ENCODE measurements around the gene SFN. TPM values are rescaled to one million over a fixed set of nuclear protein-coding genes. Genes with fewer than 3 reads are reported as not detected.

SFN gene
- total and polyA plus RNA-seq, 3 donors from 2014 or later, result 0.31 to 0.41 TPM; not detected in 1

DNA sequence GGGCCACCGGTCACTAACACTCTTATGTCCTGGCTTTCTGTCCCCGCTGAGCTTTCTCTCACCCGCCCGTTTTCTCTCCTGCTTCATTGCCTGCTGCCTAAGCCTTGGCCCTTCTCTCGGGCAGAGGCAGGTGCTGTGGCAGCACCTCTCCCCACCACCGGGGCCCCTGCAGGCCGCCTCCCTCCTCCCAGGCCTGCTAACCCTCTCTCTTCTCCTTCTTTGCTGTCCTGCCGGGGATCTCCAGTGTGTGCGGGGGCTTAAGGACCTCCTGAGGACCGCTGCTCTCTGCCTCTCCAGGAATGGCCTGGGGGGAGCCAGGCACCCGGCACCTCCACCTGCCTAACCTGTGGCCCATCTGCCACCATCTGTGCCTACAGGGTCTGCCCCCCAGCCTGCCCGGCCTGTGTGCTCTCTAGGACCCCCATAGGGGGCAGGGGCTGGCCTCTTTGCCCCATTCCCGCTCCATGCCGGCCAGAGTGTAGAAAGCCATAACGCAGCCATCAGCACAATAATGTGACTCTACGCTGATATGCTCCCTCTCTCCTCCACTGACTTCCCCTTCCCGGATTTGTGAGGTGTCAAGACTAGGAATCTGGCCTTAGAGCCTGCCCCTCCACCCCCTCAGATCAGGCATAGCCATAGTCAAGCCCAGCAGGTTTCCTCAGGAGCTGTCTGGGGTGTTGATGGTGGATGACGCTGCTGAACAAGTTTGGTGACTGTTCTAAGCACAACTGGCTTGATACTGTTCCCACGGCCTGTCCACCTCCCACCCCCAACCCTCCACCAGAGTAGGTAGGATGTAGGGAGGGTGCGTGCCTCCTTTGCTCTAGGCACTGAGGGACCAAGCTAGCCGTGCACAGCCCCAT lies 6.1 kb upstream of the SFN start:
- no peak overlapping the region for H3K27ac ChIP-seq
- intact Hi-C loops (cut with DNase I; ENCODE audit: low total_unique reads), result no loop called here
- TF ChIP-seq, protein P1, sequence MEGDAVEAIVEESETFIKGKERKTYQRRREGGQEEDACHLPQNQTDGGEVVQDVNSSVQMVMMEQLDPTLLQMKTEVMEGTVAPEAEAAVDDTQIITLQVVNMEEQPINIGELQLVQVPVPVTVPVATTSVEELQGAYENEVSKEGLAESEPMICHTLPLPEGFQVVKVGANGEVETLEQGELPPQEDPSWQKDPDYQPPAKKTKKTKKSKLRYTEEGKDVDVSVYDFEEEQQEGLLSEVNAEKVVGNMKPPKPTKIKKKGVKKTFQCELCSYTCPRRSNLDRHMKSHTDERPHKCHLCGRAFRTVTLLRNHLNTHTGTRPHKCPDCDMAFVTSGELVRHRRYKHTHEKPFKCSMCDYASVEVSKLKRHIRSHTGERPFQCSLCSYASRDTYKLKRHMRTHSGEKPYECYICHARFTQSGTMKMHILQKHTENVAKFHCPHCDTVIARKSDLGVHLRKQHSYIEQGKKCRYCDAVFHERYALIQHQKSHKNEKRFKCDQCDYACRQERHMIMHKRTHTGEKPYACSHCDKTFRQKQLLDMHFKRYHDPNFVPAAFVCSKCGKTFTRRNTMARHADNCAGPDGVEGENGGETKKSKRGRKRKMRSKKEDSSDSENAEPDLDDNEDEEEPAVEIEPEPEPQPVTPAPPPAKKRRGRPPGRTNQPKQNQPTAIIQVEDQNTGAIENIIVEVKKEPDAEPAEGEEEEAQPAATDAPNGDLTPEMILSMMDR (IDR thresholded peaks at IDR 0.05), result no peak
- no peak for TF ChIP-seq POLR2A (IDR thresholded peaks at IDR 0.05)

DNA sequence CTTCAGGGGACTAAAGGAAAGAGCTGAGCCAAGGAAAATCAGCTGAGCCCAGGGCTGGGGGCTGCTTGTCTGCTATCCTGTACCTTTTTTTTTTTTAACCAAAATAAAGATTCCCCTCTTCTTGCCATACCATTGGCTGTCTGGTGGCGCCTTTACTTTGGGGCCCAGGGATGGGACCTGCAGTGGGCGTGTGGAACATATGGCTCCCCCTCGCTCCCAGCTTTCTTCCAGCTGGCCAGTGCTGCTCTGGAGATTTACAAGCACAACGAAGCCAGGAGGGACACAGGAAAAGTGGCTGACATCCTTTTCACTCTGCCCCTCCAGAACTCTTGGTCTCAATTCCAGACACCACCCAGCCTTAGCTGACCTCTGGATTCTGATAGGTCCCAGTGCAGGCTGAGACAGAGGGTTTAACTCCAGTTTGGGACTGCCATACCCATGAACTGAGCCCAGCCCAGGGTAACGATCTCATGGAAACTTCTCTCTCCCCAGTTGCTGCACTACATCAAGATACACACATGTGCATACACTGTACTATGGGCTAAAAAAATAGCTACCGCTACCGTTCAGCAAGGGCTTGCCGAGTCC lies 5.4 kb upstream of the SFN start:
- TF ChIP-seq POLR2A (IDR thresholded peaks at IDR 0.05), result no peak
- TF ChIP-seq, protein P1 (IDR thresholded peaks at IDR 0.05), result no peak
- no peaks in the 10 kb centered on the region for H3K27me3 ChIP-seq
- DNase-seq, result no peak
- H3K36me3 ChIP-seq (ENCODE audit: low read depth, missing control alignments), result no peaks in the 10 kb centered on the region
- no peak overlapping the region for H3K27ac ChIP-seq
- H3K9me3 ChIP-seq, result no peaks in the 10 kb centered on the region
- intact Hi-C loops (cut with DNase I; ENCODE audit: low total_unique reads), result no loop called here
- 77 to 78% methylated on average over 8 of the region's 8 CpGs for WGBS, 2 donors
- no peak overlapping the region for H3K4me3 ChIP-seq
- H3K4me1 ChIP-seq, result no peaks in the 10 kb centered on the region

More for the DNA sequence above, 6.1 kb upstream of the SFN start:
- Histone ChIP-seq H3K4me3 (no peak overlapping the region), H3K9me3 (no peaks in the 10 kb centered on the region), H3K36me3 (ENCODE audit: low read depth, missing control alignments) (no peaks in the 10 kb centered on the region), H3K27me3 (no peaks in the 10 kb centered on the region), H3K4me1 (no peaks in the 10 kb centered on the region)
- DNase-seq, result no peak
- 88 to 90% methylated on average over 17 to 21 of the region's 21 CpGs for WGBS, 2 donors

DNA sequence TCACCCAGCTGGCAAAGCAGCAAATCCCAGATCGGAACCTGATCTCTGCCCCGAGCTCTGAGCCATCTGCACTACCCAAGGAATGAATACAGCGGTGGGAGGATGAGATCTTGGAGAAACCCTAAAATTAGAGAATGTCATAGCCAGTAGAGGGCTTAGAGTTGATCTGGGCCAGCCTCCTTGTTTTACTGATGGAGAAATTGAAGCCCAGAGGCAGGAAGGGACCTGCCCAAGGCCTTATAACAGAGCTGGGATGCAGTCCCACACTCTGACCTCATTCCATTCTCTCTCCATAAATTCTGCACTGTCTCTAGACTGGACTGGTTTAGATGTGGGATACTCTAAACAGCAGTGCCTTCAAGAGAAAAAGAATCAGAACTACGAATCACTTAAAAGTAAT lies 4.8 kb upstream of the SFN start:
- H3K36me3 ChIP-seq (ENCODE audit: low read depth, missing control alignments), result no peaks in the 10 kb centered on the region

DNA sequence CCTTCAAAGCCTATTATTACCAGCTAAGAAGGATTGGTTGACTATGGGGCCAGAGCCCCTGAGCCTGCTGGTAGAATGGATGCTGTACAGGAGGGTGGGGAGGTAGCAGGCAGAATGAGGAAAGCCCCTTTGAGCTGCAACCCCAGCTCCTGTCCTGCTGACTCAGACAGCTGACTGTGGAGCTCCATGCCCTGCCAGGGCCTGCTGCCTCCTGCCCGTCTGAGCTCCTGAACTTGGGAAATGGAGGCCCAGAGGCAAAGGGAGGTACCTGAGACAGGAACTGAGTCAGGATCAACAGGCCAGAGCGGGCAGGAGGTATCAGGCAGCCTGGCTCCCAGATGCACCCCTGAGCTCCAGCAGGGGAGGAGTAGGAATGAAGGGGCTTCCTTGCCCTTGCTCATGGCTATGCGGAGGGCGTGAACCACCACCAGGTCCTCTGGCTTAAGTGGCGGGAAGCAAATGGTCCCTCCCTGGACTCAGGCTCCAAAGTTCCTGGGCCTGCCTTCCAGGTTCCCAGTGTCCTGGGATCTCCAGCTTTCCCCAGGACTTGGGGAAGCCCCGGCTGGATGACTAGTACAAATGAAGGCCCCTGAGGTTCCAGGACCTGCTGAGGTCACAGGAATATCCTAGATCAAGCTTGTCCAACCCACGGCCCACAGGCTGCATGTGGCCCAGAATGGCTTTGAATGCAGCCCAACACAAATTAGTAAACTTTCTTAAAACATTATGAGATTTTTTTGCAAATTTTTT lies 3.9 kb upstream of the SFN start:
- intact Hi-C loops (cut with DNase I; ENCODE audit: low total_unique reads), result no loop called here
- no peaks in the 10 kb centered on the region for H3K36me3 ChIP-seq (ENCODE audit: low read depth, missing control alignments)
- WGBS, 2 donors, result 89 to 98% methylated on average over 5 to 7 of the region's 7 CpGs
- H3K4me1 ChIP-seq, result no peaks in the 10 kb centered on the region
- H3K4me3 ChIP-seq, result no peak overlapping the region
- no peaks in the 10 kb centered on the region for H3K9me3 ChIP-seq
- DNase-seq, result no peak
- no peak overlapping the region for H3K27ac ChIP-seq
- no peaks in the 10 kb centered on the region for H3K27me3 ChIP-seq
- no peak for TF ChIP-seq POLR2A (IDR thresholded peaks at IDR 0.05)
- TF ChIP-seq, protein P1 (IDR thresholded peaks at IDR 0.05), result no peak

More for the DNA sequence above, 4.8 kb upstream of the SFN start:
- 54 to 55% methylated on average over 4 of the region's 4 CpGs for WGBS, 2 donors
- H3K9me3 ChIP-seq, result no peaks in the 10 kb centered on the region
- H3K4me1 ChIP-seq, result no peaks in the 10 kb centered on the region
- intact Hi-C loops (cut with DNase I; ENCODE audit: low total_unique reads), result no loop called here
- no peak overlapping the region for H3K27ac ChIP-seq
- no peak overlapping the region for H3K4me3 ChIP-seq
- TF ChIP-seq POLR2A (IDR thresholded peaks at IDR 0.05), result no peak
- TF ChIP-seq, protein P1 (IDR thresholded peaks at IDR 0.05), result no peak
- DNase-seq, result no peak
- H3K27me3 ChIP-seq, result no peaks in the 10 kb centered on the region

All from testis (tissue), 3 donors.